ENCODE measurements around the gene SLCO6A1.

Gene SLCO6A1

GRCh38 chr5:102451082-102451481, 47.7 kb downstream of the SLCO6A1 start:
- no peak for DNase-seq (ENCODE audit: low read depth in 2 of 2)

- DNase-seq (ENCODE audit: low read depth in 2 of 2): no peak
Observed at GRCh38 chr5:102450313-102450990, 48.3 kb downstream of the SLCO6A1 start.

GRCh38 chr5:102433473-102433872, 65.3 kb downstream of the SLCO6A1 start:
- DNase-seq (ENCODE audit: low read depth in 2 of 2): no peak

- DNase-seq (ENCODE audit: low read depth in 2 of 2): no peak
Observed at GRCh38 chr5:102421647-102422046, 77.2 kb downstream of the SLCO6A1 start.

- no peak for DNase-seq (ENCODE audit: low read depth in 2 of 2)
Observed at GRCh38 chr5:102418531-102418930, 80.3 kb downstream of the SLCO6A1 start.

- no peak for DNase-seq (ENCODE audit: low read depth in 2 of 2)
Observed at GRCh38 chr5:102414448-102414847, 84.4 kb downstream of the SLCO6A1 start.

GRCh38 chr5:102388235-102388634, 110.6 kb downstream of the SLCO6A1 start:
- DNase-seq (ENCODE audit: low read depth in 2 of 2): no peak

GRCh38 chr5:102385365-102385764, 113.4 kb downstream of the SLCO6A1 start:
- no peak for DNase-seq (ENCODE audit: low read depth in 2 of 2)

- no peak for DNase-seq (ENCODE audit: low read depth in 2 of 2)
Observed at GRCh38 chr5:102380174-102380573, 118.6 kb downstream of the SLCO6A1 start.

GRCh38 chr5:102375876-102376275, 122.9 kb downstream of the SLCO6A1 start:
- DNase-seq (ENCODE audit: low read depth in 2 of 2): no peak

GRCh38 chr5:102375272-102375671, 123.5 kb downstream of the SLCO6A1 start:
- no peak for DNase-seq (ENCODE audit: low read depth in 2 of 2)

GRCh38 chr5:102368392-102368791, 130.4 kb downstream of the SLCO6A1 start:
- no peak for DNase-seq (ENCODE audit: low read depth in 2 of 2)

- DNase-seq (ENCODE audit: low read depth in 2 of 2): no peak
Observed at GRCh38 chr5:102341681-102342288, 157.0 kb downstream of the SLCO6A1 start.

GRCh38 chr5:102324714-102325113, 174.1 kb downstream of the SLCO6A1 start:
- DNase-seq (ENCODE audit: low read depth in 2 of 2): no peak

Measured in stimulated activated CD8-positive, alpha-beta memory T cell treated with anti-CD3 and anti-CD28 coated beads, Interleukin-15, amount 100 ng/mL, for 48 hours (primary cell).